GM21390 (cell line): Measurements from ENCODE around the gene PGD.
"Not testable (repeated sequence)": the region's sequence is repeated elsewhere in the genome, so short reads cannot be mapped to it uniquely, and the experiment has no call there.

Experiments
- ATAC-seq: cut with Tn5 transposase; IDR thresholded peaks from one replicate; pipeline ENCODE4 v1.9.1; 2021; ENCODE audit not compliant: unreplicated experiment

PGD gene

DNA sequence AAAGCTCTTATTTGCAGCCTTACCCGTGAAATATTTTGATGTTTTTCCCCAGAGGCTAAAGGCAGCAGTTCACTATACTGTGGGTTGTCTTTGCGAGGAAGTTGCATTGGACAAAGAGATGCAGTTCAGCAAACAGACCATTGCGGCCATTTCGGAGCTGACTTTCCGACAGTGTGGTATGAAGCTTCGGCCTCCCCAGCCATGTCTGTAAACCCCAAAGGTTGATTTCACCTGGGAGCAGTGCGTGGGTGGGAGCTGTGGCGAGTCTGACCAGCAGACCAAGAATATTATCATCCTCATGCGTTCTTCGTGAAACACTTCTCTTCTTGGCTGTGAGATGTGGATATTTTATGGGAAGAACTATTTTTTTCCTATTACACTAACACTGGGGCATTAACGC lies 34.9 kb downstream of the PGD start:
- no peak for ATAC-seq

DNA sequence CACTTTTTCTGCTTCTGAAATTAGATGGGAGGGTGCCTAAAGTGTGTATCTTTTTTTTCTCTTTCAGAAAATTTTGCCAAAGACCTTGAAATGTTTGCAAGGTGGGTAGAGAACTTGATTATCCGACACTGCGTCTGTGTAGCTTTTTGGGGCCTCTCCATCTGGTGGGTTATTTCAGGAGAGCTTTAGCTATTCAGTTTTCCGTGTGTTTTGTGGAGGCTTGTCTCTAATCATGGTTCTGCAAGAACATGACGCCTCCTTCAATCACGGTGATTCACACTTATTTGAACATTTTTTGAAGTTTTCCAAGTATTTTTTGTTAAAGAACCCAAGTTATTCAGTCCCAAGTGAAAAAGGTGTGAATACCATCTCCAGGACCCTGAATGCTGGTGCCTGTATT lies 35.7 kb downstream of the PGD start:
- ATAC-seq: no peak

DNA sequence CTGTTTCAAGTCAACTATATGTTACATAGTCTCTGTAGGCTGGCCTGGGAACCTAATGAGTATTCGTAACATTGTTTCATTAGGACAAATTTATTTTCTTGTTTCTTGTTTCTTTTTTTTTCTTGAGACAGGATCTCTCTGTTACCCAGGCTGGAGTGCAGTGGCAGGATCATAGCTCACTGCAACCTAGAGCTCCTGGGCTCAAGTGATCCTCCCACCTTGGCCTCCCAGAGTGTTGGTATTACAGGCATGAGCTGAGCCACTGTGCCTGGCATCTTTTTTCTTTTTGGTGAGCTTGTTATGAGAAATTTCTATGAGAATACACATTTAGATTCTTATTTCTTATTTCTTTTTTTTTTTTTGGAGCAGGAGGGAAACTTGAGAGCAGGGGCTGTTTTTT lies 38.2 kb downstream of the PGD start:
- no peak for ATAC-seq

DNA sequence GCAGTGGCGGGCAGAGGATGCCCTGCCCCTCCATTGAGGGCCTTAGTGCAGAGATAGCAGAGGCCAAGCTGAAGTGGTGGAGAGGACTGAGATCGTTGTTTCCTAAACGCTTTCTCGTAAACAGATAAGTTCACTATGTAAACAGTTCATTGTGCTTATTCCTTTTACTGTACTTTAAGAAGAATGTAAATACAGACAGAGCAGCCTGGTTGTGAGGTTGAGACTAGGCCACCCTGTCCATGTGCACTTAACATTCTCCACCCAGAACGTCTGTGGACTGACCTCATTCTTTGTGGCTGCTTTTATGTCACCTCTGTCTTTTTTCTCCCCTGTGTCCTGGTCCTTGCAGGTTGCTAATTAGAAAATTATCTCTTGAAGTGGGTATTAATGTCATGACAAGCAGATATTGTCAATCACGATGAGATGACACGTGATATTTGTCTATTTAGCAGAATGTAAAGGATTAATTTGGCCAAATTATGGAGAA lies 39.9 kb downstream of the PGD start:
- ATAC-seq: no peak

DNA sequence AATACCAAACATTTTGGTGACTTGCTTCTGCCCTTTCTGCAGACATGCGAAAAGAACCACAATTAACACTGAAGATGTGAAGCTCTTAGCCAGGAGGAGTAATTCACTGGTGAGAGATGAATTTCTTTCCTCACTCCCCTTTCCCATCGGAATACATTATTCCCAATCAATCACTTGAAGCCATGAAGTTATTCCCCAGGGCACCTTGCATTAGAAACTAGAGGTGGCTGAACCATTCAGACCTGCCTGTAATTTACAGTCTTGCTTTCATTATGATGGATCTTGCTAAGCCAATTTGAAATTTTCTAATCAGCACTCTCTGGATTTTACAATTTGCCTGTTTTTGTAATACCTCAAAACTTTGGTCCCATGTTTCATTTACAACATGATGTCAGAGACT lies 41.4 kb downstream of the PGD start:
- ATAC-seq: no peak

DNA sequence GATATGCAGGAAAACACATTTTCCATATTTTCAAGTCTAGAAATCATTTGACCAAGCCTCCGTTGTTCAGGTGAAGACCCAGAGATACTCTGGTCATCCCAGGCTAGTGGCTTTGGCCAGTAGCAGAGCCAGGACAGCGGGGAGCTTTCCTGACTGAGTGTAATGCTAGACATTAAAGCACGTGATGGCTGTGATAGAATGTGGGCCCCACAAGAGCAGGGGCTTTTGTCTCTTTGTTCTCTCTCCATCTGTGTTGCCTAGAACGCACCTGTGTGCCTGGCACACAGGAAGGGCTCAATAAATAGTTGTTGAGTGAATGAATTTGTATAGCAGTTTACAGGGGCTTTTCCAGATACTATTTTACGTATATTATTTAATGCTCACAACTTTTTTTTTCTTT lies 41.9 kb downstream of the PGD start:
- no peak for ATAC-seq

DNA sequence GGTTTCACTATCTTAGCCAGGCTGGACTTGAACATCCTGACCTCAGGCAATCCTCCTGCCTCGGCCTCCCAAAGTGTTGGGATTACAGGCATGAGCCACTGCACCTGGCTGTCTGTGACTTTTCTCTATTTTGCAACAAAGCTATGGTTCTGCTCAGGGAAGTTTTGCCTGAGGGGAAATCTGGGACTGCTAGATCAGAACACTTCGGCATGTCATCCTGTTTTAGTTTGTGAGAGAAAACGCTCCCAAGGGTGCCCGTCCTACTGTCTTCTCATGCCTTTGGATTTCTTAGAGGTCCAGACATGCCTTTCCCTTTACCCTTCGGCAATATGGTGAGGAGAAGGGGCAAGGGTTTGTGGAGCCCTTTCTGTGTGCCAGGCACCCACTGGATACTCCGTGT lies 45.4 kb downstream of the PGD start:
- no peak for ATAC-seq

DNA sequence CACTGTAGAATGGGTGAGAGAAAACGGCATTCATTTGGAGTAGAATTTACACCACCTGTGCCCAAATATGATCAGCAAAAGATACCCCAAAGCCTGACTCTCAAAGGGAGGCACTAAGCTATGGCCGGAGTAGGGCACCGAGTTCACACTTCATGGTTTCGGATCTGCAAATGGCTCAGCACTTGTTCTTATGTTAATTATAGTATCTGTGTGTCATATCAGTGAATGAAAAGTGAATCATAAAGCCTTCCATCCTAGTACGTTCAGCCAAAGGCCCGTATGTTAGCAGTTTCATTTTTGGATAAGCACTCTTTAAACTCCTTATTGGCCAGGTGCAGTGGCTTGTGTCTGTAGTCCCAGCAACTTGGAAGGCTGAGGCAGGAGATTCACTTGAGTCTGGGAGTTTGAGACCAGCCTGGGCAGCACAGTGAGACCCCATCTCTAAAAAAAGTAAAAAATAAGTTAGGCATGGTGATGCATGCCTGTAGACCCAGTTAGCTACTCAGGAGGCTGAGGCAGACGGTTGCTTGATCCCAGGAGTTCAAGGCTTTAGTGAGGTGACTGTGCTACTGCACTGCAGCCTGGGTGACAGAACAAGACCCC lies 46.0 kb downstream of the PGD start:
- no peak for ATAC-seq

DNA sequence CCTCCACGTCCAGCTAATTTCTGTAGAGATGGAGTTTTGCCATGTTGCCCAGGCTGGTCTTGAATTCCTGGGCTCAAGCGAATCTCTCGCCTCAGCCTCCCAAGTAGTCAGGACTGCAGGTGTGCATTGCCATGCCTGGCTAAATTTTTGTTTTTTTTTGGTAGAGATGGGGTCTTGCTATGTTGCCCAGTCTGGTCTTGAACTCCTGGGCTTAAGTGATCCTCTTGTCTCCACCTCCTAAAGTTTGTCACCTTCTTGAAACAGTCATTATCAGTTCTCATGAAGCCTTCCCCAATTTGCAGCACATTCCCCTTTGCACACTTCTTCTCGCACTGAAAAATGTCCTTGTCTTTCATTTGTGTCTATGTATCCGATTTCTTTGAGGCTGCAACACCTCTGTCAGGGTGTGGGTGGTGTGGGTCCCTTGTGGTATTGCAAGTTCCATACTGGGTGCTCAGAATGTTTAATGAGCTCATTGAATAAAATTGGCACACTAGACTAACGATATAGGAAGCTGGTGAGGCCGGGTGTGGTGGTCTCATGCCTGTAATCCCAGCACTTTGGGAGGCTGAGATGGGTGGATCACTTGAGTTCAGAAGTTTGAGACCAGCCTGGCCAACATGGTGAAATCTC lies 48.0 kb downstream of the PGD start:
- no peak for ATAC-seq

DNA sequence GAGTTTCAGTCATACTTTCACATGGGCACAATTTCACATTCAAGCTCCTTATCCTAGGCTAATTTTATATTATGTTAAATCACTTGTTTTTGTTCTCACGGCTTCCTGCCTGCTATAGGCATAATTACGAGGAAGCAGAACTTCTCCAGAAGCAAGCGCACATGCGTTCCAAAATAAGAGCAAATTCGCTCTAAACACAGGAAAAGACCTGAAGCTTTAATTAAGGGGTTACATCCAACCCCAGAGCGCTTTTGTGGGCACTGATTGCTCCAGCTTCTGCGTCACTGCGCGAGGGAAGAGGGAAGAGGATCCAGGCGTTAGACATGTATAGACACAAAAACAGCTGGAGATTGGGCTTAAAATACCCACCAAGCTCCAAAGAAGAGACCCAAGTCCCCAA lies 50.9 kb downstream of the PGD start, which contains the start of gene CORT:
Gene CORT (plus strand): TSS at position 281 of the 400 bp plus-strand sequence. CDS start 193 bp downstream, outside the sequence.
- ATAC-seq: no peak

DNA sequence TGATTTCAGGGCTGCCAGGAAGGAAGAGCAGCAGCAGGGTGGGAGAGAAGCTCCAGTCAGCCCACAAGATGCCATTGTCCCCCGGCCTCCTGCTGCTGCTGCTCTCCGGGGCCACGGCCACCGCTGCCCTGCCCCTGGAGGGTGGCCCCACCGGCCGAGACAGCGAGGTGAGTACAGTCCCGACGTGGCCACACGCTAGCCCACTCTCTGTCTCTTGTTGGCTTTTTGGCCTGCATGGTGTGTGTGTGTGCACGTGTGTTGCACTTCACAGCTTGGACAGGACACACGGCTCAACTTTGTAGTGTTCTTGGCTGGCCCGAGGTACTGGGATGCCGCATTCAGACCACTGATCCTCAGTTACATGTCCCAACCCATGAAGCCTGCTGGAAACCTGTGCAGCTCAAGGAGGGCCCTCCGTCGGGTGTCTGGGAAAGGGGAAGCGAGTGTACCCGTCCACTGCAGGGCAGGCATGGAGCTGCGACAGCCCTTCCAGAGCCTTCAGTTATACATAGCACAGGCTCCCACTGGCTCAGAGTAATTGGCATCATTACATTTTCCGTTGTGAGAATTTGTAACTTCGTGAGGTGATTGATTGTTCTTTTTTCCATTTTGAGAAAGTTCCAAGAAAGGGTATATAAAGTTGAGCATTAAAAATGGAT lies 51.4 kb downstream of the PGD start:
- no peak for ATAC-seq

DNA sequence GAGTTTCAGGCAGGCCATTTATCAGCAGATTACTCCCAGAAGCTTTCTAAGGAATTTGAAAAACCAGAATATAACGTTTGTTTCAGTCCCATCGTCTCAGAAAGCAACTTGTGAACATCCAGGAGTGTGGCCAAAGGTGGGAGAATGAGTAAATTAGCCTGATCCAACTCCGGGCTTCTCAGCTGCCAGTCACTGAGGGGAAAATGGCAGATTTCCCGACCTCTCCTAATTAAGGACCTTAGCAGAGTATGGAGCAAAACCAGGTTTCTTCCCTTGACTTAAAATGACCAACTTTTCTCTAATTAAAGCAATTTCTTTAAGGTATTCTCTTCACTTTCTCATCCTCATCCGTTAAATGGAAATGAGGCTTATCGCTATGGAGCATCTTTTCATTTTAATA lies 52.0 kb downstream of the PGD start:
- ATAC-seq: no peak

DNA sequence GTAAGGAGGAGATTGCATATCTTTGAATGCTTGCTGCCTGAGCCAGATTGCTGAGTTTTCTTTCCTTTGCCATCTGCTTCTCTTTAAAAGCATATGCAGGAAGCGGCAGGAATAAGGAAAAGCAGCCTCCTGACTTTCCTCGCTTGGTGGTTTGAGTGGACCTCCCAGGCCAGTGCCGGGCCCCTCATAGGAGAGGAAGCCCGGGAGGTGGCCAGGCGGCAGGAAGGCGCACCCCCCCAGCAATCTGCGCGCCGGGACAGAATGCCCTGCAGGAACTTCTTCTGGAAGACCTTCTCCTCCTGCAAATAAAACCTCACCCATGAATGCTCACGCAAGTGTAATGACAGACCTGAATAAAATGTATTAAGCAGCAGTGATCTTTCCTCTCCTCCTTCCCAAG lies 52.4 kb downstream of the PGD start:
- ATAC-seq: no peak

DNA sequence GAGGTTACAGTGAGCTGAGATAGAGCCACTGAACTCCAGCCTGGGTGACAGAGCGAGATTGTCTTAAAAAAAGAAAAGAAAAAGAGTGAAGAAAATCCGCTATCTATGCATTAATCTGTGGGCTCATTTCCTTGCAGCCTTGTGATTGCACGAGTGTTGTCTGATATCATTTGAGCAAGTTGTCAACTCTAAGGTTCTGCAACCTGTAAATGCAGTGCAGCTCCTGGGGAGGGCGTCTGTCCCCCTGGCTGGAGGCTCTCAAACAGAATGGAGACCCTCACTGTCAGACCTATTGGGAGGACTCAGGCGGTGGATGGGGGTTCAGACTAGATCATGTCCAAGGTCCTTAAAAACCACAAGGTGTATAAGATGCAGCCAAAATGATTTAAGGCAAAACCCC lies 57.2 kb downstream of the PGD start:
- no peak for ATAC-seq

DNA sequence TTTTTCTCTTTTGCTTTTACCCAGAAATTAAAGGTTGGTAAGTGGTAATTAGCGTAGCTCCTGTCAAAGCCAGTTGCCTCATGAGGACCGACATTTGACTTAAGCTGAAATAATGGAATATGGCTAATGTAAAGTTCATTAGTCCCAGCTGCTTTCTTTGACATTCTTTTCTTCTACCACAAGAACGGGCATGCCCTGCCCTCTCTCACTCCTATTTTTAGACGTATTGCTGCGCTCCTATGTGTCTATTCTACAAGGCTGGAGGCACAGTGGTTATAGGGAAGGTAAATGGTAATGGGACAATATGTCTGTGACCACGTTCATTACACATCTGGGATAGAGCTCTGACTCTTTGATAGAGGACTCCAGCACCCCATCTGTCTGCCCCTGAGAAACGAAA lies 57.8 kb downstream of the PGD start:
- no peak for ATAC-seq

DNA sequence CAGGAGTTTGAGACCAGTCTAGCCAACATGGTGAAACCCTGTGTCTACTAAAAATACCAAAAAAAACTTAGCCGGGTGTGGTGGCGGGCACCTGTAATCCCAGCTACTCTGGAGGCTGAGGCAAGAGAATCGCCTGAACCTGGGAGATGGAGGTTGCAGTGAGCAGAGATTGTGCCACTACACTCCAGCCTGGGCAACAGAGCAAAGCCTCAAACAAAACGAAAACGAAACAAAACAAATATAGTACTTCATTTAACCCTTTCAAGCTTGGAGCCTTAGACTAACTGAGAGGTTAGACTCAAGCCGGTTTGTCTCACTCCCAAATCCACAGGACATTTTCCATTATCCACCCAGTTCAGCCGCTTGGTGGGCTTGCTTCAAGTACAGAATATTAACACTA lies 58.6 kb downstream of the PGD start:
- ATAC-seq: not testable (repeated sequence)

DNA sequence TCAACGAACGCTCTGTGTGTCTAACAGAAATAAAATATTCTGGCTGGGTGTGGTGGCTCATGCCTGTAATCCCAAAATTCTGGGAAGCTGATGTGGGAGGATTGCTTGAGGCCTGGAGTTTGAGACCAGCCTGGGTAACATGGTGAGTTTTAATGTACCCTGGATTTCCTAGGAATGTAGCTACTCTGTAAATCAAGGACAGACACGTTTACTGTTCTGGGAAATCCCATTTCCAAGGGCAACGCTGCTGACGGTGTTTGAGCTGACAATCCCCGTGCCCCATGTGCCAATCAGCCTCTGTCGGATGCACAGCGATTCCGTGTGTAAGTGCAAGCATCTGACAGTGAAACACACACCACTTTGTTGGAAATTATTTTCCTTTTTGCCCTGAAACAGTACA lies 59.0 kb downstream of the PGD start:
- ATAC-seq: no peak

DNA sequence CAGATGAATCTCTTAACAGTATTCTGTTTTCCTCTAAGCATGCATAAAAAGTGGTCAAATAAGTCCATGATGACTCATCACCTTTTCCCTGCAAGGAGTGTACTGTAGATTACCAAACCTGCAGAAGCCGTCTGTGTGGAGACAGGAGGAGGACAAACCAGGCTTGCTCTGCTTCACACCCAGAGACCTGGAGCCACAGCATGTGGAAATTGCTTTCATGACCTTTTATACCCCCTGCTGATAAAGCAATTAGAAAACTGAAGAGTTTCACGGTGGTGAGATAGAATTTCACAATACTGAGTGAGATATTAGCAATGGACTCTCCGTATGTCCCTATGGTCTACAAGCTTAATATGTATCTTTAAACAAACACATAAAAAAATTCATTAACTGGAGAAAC lies 60.3 kb downstream of the PGD start:
- ATAC-seq: no peak

DNA sequence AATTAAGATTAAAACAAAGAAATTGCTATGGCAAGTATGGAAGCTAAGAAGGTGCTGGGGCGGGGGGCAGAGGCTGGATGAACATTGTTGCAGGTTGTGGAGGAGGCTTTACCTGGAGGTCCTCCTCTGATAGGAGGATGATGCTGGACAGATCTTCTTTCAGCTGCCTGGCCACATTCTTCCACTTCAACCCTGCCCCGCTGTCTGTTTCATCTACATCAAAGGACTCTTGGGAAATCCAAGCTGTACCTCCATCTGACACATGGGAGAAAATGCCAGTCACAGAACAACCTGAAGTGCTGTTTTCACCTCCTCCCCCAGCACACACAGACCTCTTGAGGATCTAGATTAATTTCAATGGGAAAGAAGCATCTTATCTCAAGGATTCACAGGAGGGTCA lies 68.2 kb downstream of the PGD start:
- no peak for ATAC-seq

DNA sequence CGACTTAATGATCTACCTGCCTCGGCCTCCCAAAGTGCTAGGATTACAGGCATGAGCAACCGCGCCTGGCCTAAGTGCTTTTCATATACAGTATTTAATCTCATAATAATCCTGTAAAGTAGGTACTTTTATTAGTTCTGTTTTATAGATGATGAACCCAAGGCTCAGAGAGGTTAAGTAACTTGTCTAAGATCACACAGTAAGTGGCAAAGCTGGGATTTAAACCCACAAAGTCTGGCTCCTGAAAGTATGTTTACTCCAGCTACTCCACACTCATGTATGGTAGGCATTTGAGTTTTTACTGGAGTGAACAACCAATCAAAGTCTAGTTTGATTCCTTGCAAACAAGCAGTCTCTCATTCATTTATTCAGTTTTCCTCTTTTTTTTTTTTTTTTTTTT lies 71.2 kb downstream of the PGD start:
- no peak for ATAC-seq
